Thymus (tissue), 14 donors: Measurements from ENCODE around the gene HOXA11. TPM values are rescaled to one million over a fixed set of nuclear protein-coding genes. Genes with fewer than 3 reads are reported as not detected.
A peak's percentile ranks its signal among the peaks of the same experiment; 100 is the strongest.

Experiments used
- DNase-seq, 9 donors: peaks; one replicate each; pipeline ENCODE4 v3.0.0-alpha.2; 2013; ENCODE audit warnings: low spot score in 9 of 9, low read depth in 6 of 9, missing footprints in 1 of 9
- H3K27ac ChIP-seq, 2 donors: one replicate each; pipeline ENCODE4 v1.5.1; 2013; ENCODE audit warnings: control low read depth in 1 of 2, low read depth in 1 of 2, low read length in 1 of 2, mild to moderate bottlenecking in 1 of 2, moderate library complexity in 1 of 2
- H3K27me3 ChIP-seq, 2 donors: one replicate each; pipeline ENCODE4 v1.5.1; 2013; ENCODE audit warnings: low read length in 1 of 2; ENCODE audit not compliant: control insufficient read depth in 2 of 2, insufficient read depth in 1 of 2
- H3K36me3 ChIP-seq, 2 donors: one replicate each; pipeline ENCODE4 v1.5.1; 2013; ENCODE audit warnings: low read length in 1 of 2, mild to moderate bottlenecking in 1 of 2, moderate library complexity in 1 of 2; ENCODE audit not compliant: control insufficient read depth in 2 of 2, insufficient read depth in 2 of 2
- H3K4me1 ChIP-seq, 2 donors: one replicate each; pipeline ENCODE4 v1.5.1; 2013; ENCODE audit warnings: low read length in 2 of 2; ENCODE audit not compliant: control insufficient read depth in 2 of 2, insufficient read depth in 2 of 2
- H3K4me3 ChIP-seq, 2 donors: one replicate each; pipeline ENCODE4 v1.5.1; 2013; ENCODE audit warnings: low read length in 2 of 2, control low read depth in 1 of 2, mild to moderate bottlenecking in 1 of 2
- H3K9me3 ChIP-seq, 2 donors: one replicate each; pipeline ENCODE4 v1.5.1; 2013; ENCODE audit warnings: low read length in 1 of 2, mild to moderate bottlenecking in 1 of 2; ENCODE audit not compliant: control insufficient read depth in 2 of 2, insufficient read depth in 1 of 2
- WGBS: extraction: QIAGEN DNeasy Blood & Tissue Kit; methylation state at CpG from one replicate; pipeline ENCODE4 v1.1.7; 2013; 5-methylcytosine and 5-hydroxymethylcytosine counted together
- long read RNA-seq, 10 donors: transcript quantifications; one replicate each; lab custom pipeline, GENCODE V29; 2026
- polyA plus RNA-seq: library from polyadenylated mRNA; stranded (reverse); fragments of 200-250 nt; gene quantifications from one replicate; pipeline ENCODE4 v1.2.3, GENCODE V29; 2013
- total RNA-seq: library from RNA; stranded (reverse); fragments of 120-200 nt; gene quantifications from one replicate; pipeline ENCODE4 v1.2.4, GENCODE V29; 2013
- donor health status: healthy.

HOXA11 gene
- total RNA-seq (not detected), polyA plus RNA-seq (under 0.01 TPM)
- long read RNA-seq, donor 1, result 0 reads
- long read RNA-seq, donor 2, result 0 reads
- long read RNA-seq, donor 3, result 0 reads
- long read RNA-seq, donor 4, result 0 reads
- long read RNA-seq, donor 5, transcript HOXA11-201 (2 exons, 2,295 nt), result major isoform, 5 of 5 reads
- long read RNA-seq, donor 5, partial matches to known transcripts, result 0 of 5 reads
- long read RNA-seq, donor 5, other reads (novel, unspliced or antisense), result 0 of 5 reads
- long read RNA-seq, donor 6, result 0 reads
- long read RNA-seq, donor 7, result 0 reads
- long read RNA-seq, donor 8, result 0 reads
- long read RNA-seq, donor 9, result 0 reads
- long read RNA-seq, donor 10, result 0 reads

DNA sequence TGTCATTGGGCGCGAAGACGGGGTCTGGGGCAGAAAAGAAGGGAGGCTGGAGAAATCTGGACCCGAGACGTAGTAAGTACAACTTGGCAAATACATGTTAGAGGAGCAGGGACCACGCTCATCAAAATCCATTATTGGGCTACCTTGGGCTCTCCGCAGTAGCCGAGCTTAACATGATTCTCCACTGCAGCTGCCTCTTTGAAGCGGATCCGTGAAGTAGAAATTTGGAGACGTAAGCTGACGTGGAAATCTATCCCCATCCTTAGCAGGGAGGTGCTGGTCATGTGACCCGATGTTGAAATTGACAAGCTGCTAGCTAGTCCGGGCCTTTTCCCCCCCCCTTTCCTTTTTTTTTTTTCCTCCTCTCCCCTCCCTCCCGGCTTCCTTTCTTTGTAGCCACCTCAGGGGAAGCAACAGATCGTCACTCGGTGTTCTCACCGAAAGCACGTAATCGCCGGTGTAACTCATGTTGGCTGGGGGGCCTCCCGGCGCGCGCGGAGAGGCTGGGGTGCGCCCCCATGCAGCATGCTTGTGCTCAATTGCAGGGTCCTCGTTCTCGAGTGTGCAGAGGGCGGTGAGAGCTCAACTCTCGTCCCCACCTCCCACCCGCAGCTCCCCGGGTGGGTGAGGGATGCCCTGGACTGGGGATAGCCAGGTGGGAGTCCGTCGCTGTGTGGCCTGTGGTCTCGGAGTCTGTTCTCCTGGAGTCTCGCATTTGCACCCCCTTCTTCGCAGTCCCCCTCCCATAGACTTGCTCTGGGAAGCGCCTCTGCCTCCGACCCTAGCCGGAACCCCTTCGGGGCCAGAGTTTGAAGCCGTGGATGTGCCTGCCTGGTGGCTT, at the start of gene HOXA11:
Gene HOXA11, minus strand, starts transcription at position 220 of the 841 bp plus-strand sequence. Its CDS starts 88 bp downstream, at position 132.
- Histone ChIP-seq H3K27me3 (peaks cover 76 to 100% of the 10 kb centered on the region in 2 donors), H3K36me3 (no peaks in the 10 kb centered on the region), H3K27ac (no peak within 1 kb of the TSS), H3K4me3 (peak within 1 kb of the TSS in 1 of 2 donors; percentile 35), H3K4me1 (peaks cover 14 to 46% of the 10 kb centered on the region in 2 donors), H3K9me3 (peaks cover 0 to 16% of the 10 kb centered on the region in 2 donors)
- no peak for DNase-seq
- WGBS, result 5% methylated on average over 43 of the region's 43 CpGs

DNA sequence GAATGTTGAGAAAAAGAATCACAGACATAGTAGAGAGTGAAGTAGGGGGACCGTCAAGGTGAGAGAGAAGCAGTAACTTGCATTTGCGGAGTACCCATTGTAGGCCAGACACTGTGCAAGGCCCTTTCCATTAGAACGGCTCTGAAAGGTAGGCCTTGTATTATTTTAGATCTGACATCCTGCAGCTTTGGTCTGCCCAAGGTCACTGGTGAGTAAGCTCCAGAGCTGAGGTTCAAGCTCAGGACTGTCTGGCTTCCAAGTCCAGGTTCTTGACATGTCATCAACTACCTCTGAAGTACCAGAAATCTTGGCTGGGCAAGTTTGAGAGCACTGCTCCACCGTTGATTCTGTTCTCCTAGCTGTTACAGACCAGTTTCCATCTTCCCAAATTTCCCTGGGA, 44.4 kb upstream of the HOXA11 start:
- 90% methylated on average over 4 of the region's 4 CpGs for WGBS
- Histone ChIP-seq H3K4me3 (no peak overlapping the region), H3K27ac (no peak overlapping the region), H3K36me3 (no peaks in the 10 kb centered on the region), H3K4me1 (no peaks in the 10 kb centered on the region), H3K9me3 (peaks cover 0 to 1% of the 10 kb centered on the region in 2 donors), H3K27me3 (peaks cover 35 to 64% of the 10 kb centered on the region in 2 donors)
- DNase-seq, result no peak

DNA sequence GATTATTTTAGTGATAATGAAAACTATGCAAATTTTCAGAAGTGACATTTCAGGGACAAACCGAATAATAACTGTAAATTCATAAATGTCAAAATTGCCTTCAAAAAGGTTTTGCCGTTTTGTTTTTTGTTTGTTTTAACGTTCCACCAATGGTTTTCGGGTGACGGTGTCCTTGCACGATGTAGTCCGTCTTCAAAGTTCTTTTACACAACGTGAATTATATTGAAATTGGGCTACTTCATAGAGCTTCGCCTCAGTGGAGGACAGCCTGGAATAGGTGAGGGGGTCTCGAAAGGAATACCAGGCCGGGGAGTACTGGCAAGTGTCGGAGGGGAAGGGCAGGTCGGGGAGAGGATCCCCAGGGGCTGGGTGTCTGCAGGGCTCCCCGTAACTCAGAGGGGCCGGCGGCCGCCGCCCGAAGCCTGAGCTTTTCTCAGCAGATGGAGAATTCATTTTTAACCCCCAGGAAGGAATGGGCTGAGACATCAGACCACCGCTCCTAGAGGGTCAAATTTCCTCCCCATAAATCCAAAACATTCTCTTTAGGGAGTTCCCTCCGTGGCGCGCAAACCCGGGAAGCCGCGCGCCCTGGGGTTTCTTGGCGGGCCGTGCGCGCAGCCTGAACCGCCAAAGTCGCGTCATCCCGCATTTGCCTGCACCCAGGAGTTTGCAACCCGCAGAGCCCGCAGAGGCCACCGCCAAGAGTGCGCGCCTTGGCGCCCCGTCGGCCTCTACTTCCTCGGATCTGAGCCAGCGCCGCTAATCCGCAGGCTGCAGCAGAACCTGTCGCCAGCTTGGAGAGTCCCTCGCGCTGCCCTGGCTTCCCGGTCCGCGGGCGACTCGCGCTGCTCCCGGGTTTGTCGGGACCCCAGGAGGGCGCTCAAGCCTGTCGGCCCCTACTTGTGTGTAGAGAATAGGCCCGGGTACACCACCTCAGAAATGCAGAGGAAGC, 40.2 kb upstream of the HOXA11 start:
- 6% methylated on average over 61 of the region's 61 CpGs for WGBS
- Histone ChIP-seq H3K27ac (no peak overlapping the region), H3K36me3 (no peaks in the 10 kb centered on the region), H3K4me1 (no peaks in the 10 kb centered on the region), H3K27me3 (peaks cover 64 to 92% of the 10 kb centered on the region in 2 donors), H3K4me3 (no peak overlapping the region), H3K9me3 (peaks cover 0 to 1% of the 10 kb centered on the region in 2 donors)
- no peak for DNase-seq

DNA sequence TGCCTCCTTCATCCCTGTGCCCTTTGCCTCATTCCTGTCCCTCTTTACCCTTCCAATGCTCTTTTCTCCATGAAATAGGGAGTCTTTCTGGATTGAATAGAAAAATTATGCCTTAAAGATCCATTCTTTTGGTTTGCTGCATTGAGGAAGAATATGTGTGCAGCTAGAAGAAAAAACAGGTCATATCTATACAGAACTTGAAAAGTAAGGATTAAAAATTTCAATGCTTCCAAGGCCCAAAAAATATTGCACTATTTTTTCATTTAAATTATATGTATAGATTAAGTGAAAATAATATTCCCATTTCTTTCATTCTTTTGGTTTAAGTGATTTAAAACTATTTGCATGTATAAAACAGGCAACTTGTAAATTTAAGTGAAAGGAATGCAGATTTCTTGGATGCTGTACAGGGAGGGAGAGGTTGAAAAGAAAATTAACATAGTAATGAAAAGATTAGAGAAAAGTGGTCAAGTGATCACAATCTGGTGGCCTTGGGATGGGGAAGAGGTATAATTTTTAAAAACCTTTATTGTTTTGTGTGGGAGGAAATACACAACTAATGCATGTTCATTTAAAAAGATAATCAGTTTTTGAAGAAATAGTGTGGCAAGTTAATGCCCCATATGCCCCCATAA, 39.0 kb upstream of the HOXA11 start:
- H3K36me3 ChIP-seq, result no peaks in the 10 kb centered on the region
- DNase-seq, result no peak
- no peak overlapping the region for H3K27ac ChIP-seq
- peaks cover 71 to 93% of the 10 kb centered on the region in 2 donors for H3K27me3 ChIP-seq
- H3K9me3 ChIP-seq, result no peaks in the 10 kb centered on the region
- no peak overlapping the region for H3K4me3 ChIP-seq
- no peaks in the 10 kb centered on the region for H3K4me1 ChIP-seq

DNA sequence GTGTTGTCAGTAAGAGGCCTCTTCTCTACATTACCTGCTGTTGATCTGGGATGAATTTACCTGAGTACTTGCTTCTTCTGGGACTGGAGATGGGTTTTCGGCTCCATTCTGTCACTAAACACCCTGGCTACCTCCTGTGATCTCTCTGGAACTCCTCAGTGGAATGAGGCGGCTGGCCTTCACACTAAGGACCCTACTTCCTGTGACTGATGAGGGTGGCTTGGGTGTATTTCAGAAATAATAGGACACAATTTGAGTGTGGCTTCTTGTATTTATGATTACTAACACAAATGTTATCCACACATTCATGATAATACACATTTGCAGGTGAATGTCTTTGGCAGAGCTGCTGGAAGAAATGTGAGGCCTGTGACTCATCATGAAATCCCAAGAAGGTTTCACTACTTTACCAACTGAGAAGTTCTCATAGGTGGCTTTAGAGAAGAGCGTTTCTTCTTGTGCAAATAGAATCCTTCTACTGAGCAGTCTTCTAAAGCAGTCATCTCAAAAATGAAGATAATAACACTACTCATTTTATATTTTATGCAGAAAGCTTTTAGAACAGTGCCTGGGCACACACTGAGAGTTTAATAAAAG, 36.3 kb upstream of the HOXA11 start:
- Histone ChIP-seq H3K27me3 (peaks cover 71 to 98% of the 10 kb centered on the region in 2 donors), H3K9me3 (no peaks in the 10 kb centered on the region), H3K27ac (no peak overlapping the region), H3K4me1 (no peaks in the 10 kb centered on the region), H3K36me3 (no peaks in the 10 kb centered on the region), H3K4me3 (no peak overlapping the region)
- no peak for DNase-seq
- 95% methylated on average over 3 of the region's 3 CpGs for WGBS

DNA sequence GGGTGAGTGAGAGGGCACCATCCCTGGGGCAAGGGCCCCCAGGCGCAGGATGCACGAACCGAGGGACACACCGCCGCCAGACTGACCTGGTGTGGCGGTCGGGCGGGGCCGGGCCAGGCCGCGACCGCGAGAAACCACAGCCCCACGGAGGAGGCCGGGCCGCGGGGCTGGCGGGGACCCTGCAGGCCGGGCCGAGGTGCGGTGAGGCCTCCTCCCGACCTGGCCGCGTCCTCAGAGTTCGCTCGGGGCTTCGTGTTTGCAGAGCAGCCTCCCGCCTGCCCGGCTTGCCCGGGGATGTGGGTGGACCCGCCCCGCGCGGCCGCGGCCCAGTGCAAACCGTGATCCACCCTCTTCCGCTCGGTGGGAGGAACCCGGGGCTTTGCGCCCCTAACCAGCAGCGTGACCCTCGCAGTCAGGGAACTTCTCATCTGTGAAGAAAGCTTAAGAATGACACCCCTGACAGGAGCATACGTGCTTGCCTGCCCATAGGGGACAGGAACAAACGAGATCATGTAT, 35.5 kb upstream of the HOXA11 start:
- Histone ChIP-seq H3K27ac (no peak overlapping the region), H3K27me3 (peaks cover 68 to 98% of the 10 kb centered on the region in 2 donors), H3K9me3 (no peaks in the 10 kb centered on the region), H3K36me3 (no peaks in the 10 kb centered on the region), H3K4me1 (no peaks in the 10 kb centered on the region), H3K4me3 (no peak overlapping the region)
- no peak for DNase-seq
- 5% methylated on average over 45 of the region's 45 CpGs for WGBS

DNA sequence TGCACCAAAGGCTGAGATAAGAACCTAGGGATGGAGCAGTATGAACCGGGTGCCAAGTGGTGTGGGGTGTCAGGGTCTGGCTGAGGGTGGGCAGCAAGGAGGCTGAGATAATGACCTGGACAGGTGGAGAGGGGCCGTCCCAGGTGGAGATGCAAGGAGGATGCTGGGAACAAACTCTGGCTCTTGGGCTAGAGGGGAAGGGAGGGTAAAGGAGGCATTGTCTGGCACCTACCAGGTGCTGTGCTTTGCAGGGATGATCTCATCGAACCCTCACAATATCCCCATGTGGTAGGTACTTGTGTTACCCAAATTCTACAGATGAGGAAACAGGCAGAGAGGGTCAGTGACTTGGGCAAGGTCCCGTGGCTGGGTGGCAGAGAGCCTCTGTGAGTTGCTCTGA, 34.8 kb upstream of the HOXA11 start:
- no peak overlapping the region for H3K27ac ChIP-seq

DNA sequence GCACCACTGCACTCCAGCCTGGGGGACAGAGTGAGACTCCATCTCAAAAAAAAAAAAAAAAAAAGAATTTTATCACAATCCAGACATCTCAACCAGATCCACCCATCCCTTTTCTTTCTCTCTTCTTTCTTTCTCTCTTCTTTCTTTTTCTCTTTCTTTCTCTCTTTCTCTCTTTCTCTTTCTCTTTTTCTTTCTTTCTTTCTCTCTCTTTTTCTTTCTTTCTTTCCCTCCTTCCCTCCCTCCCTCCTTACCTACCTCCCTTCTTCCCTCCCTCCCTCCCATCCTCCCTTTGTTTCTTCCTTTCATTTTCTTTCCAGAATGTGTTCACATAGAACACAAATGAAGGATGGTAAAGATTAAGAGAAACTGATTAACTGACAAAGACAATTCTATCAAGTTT, 32.9 kb upstream of the HOXA11 start:
- no peak for DNase-seq
- H3K27me3 ChIP-seq, result peaks cover 78 to 98% of the 10 kb centered on the region in 2 donors
- no peak overlapping the region for H3K27ac ChIP-seq
- H3K4me1 ChIP-seq, result no peaks in the 10 kb centered on the region
- H3K9me3 ChIP-seq, result no peaks in the 10 kb centered on the region
- H3K4me3 ChIP-seq, result no peak overlapping the region
- no peaks in the 10 kb centered on the region for H3K36me3 ChIP-seq

More for the DNA sequence above, 34.8 kb upstream of the HOXA11 start:
- Histone ChIP-seq H3K4me3 (no peak overlapping the region), H3K27me3 (peaks cover 68 to 98% of the 10 kb centered on the region in 2 donors), H3K4me1 (no peaks in the 10 kb centered on the region), H3K36me3 (no peaks in the 10 kb centered on the region), H3K9me3 (no peaks in the 10 kb centered on the region)
- WGBS, result 64% methylated on average over 4 of the region's 4 CpGs
- no peak for DNase-seq
